ENCODE measurements around the gene IMPDH2.
A peak's percentile ranks its signal among the peaks of the same experiment; 100 is the strongest.
"Not testable (repeated sequence)": the region's sequence is repeated elsewhere in the genome, so short reads cannot be mapped to it uniquely, and the experiment has no call there.

The IMPDH2 gene

GRCh38 chr3:49021213-49021812 is 7.9 kb downstream of the IMPDH2 start:
- DNase-seq, result peak; percentile 98

GRCh38 chr3:49020330-49021212 is 8.6 kb downstream of the IMPDH2 start:
- DNase-seq, result peak; percentile 42

- DNase-seq, result peak; percentile 38
Measured at GRCh38 chr3:49019941-49020329, 9.3 kb downstream of the IMPDH2 start.

- no peak for DNase-seq
Measured at GRCh38 chr3:49018707-49019006, 10.5 kb downstream of the IMPDH2 start.

- peak; percentile 64 for DNase-seq
Measured at GRCh38 chr3:49017971-49018706, 11.1 kb downstream of the IMPDH2 start, which contains the start of gene DALRD3. DALRD3 (minus strand) TSS chr3:49018580; CDS start chr3:49018564, 16 bp downstream.

GRCh38 chr3:49017229-49017970 is 11.8 kb downstream of the IMPDH2 start:
- DNase-seq, result no peak

- no peak for DNase-seq
Measured at GRCh38 chr3:49016414-49017228, 12.6 kb downstream of the IMPDH2 start.

- no peak for DNase-seq
Measured at GRCh38 chr3:49015765-49016164, 13.4 kb downstream of the IMPDH2 start.

GRCh38 chr3:49015072-49015471 is 14.1 kb downstream of the IMPDH2 start:
- no peak for DNase-seq

GRCh38 chr3:49013738-49014660 is 15.2 kb downstream of the IMPDH2 start:
- peak; percentile 37 for DNase-seq

GRCh38 chr3:49013113-49013737 is 16.0 kb downstream of the IMPDH2 start:
- no peak for DNase-seq

- no peak for DNase-seq
Measured at GRCh38 chr3:49012441-49013017, 16.7 kb downstream of the IMPDH2 start.

- no peak for DNase-seq
Measured at GRCh38 chr3:49009396-49009795, 19.8 kb downstream of the IMPDH2 start.

GRCh38 chr3:49008627-49009026 is 20.6 kb downstream of the IMPDH2 start:
- DNase-seq, result not testable (repeated sequence)

GRCh38 chr3:49007771-49008528 is 21.2 kb downstream of the IMPDH2 start:
- DNase-seq, result peak; percentile 94

GRCh38 chr3:49007068-49007770 is 22.0 kb downstream of the IMPDH2 start, which contains the start of gene WDR6:
WDR6 (plus strand) TSS chr3:49007391; CDS start chr3:49007432, 41 bp downstream.
- DNase-seq, result peak; percentile 99

- DNase-seq, result peak; percentile 43
Measured at GRCh38 chr3:49006408-49007067, 22.7 kb downstream of the IMPDH2 start.

GRCh38 chr3:49005998-49006397 is 23.2 kb downstream of the IMPDH2 start:
- DNase-seq, result no peak
